GM12878 (cell line): ENCODE results near the gene ZMIZ1. TPM values are rescaled to one million over a fixed set of nuclear protein-coding genes. Genes with fewer than 3 reads are reported as not detected.

Experiments
- ATAC-seq: fragments of 200-7000 bp; cut with Tn5 transposase; 3 replicates; pipeline ENCODE4 v1.9.1; 2020; ENCODE audit warnings: mild to moderate bottlenecking, moderate library complexity
- BruUV-seq: library from RNA; stranded (reverse); fragments of 400-500 nt; replicated peaks from 2 replicates; lab custom pipeline; 2021; lab: Mats Ljungman, UMichigan
- CTCF ChIA-PET: fragments of 300-600 bp; sonication (Branson Sonifier 250); formaldehyde crosslinking; extraction: SDS; loops from one replicate; lab custom pipeline; 2021; ENCODE audit warnings: inconsistent platforms; lab: Yijun Ruan, JAX
- POLR2A ChIA-PET: fragments of 350-600 bp; formaldehyde crosslinking; extraction: SDS; loops from one replicate; lab custom pipeline; 2021; ENCODE audit warnings: inconsistent platforms; lab: Charles Lee
- RAD21 ChIA-PET: fragments of 300-600 bp; sonication (Branson Sonifier 250); formaldehyde crosslinking; loops from one replicate; lab custom pipeline; 2023; ENCODE audit warnings: antibody characterized with exemption; ENCODE audit not compliant: unreplicated experiment; lab: Charles Lee
- SMC1A ChIA-PET: fragments of 300-600 bp; sonication (Branson Sonifier 250); formaldehyde crosslinking; loops from one replicate; lab custom pipeline; 2023; ENCODE audit not compliant: unreplicated experiment, uncharacterized antibody; lab: Charles Lee
- DNase-seq: peaks from one replicate; pipeline ENCODE4 v3.0.0-alpha.2; 2011; ENCODE audit warnings: low read depth, low spot score
- FAIRE-seq: peaks from 3 replicates; lab custom pipeline; 2011; peaks lifted over from hg19 to GRCh38; lab: Jason Lieb, UNC
- H2AFZ ChIP-seq: 2 replicates; pipeline ENCODE4 v1.6.0; 2011; ENCODE audit warnings: low read depth, low read length, control low read depth; ENCODE audit not compliant: control insufficient read depth
- H3K27ac ChIP-seq: 2 replicates; pipeline ENCODE4 v1.5.1; 2011; ENCODE audit warnings: control low read depth; ENCODE audit not compliant: control insufficient read depth, insufficient read depth
- H3K27me3 ChIP-seq, 2 experiments: replicated peaks in 1 of 2; 2 replicates each; pipeline versions ENCODE4 v1.6.0 to v1.6.1; 2011; ENCODE audit warnings: low read length in 1 of 2; ENCODE audit not compliant: control insufficient read depth in 2 of 2, insufficient read depth in 2 of 2
- H3K36me3 ChIP-seq, 2 experiments: 2 replicates each; pipeline ENCODE4 v1.5.1; 2011; ENCODE audit warnings: low read length in 1 of 2; ENCODE audit not compliant: control insufficient read depth in 2 of 2, insufficient read depth in 2 of 2
- H3K4me1 ChIP-seq: 2 replicates; pipeline ENCODE4 v1.6.1; 2011; ENCODE audit warnings: mild to moderate bottlenecking, low read length, moderate library complexity, mixed read lengths; ENCODE audit not compliant: control insufficient read depth, insufficient read depth
- H3K4me2 ChIP-seq: 2 replicates; pipeline ENCODE4 v1.6.0; 2011; ENCODE audit warnings: control low read depth; ENCODE audit not compliant: control insufficient read depth, insufficient read depth
- H3K4me3 ChIP-seq: fragments of 200-600 bp; sonication (generic); 2 replicates; pipeline ENCODE4 v1.5.1; 2016
- H3K79me2 ChIP-seq: 2 replicates; pipeline ENCODE4 v1.6.0; 2011; ENCODE audit warnings: low read length; ENCODE audit not compliant: control insufficient read depth, insufficient read depth
- H3K9ac ChIP-seq: 2 replicates; pipeline ENCODE4 v1.8.0; 2011; ENCODE audit warnings: low read length, control low read depth, mixed read lengths; ENCODE audit not compliant: control insufficient read depth, insufficient read depth
- H3K9me3 ChIP-seq: replicated peaks from 3 replicates; pipeline ENCODE4 v1.5.1; 2011; ENCODE audit warnings: mild to moderate bottlenecking, low read length; ENCODE audit not compliant: control insufficient read depth, insufficient read depth
- H4K20me1 ChIP-seq: 2 replicates; pipeline ENCODE4 v1.6.0; 2011; ENCODE audit not compliant: control insufficient read depth, insufficient read depth
- CREM ChIP-seq: IDR thresholded peaks from 2 replicates; pipeline ENCODE4 v1.6.1; 2014; ENCODE audit warnings: antibody characterized with exemption, low read depth
- IRF5 ChIP-seq: fragments of 450-650 bp; IDR thresholded peaks from 2 replicates; pipeline ENCODE4 v1.6.1; 2017; ENCODE audit warnings: borderline replicate concordance
- JUNB ChIP-seq: IDR thresholded peaks from 2 replicates; pipeline ENCODE4 v1.6.1; 2016; ENCODE audit warnings: antibody characterized with exemption, mild to moderate bottlenecking
- MLLT1 ChIP-seq: fragments of 450-650 bp; IDR thresholded peaks from 2 replicates; pipeline ENCODE4 v1.6.1; 2016; ENCODE audit warnings: mild to moderate bottlenecking
- NFYB ChIP-seq: IDR thresholded peaks from 2 replicates; pipeline ENCODE4 v1.6.1; 2011; ENCODE audit warnings: low read depth, mild to moderate bottlenecking, low read length, improper control_type of control experiment, moderate library complexity; ENCODE audit not compliant: insufficient read depth
- RELB ChIP-seq: fragments of 450-650 bp; IDR thresholded peaks from 2 replicates; pipeline ENCODE4 v1.6.1; 2017; ENCODE audit warnings: low read depth, mild to moderate bottlenecking, moderate library complexity
- SIN3A ChIP-seq: IDR thresholded peaks from 2 replicates; pipeline ENCODE4 v1.6.1; 2012; ENCODE audit warnings: low read depth, low read length, improper control_type of control experiment
- SMARCA5 ChIP-seq: fragments of 450-650 bp; IDR thresholded peaks from 2 replicates; pipeline ENCODE4 v1.6.1; 2017; ENCODE audit warnings: mild to moderate bottlenecking
- SPI1 ChIP-seq: IDR thresholded peaks from 2 replicates; pipeline ENCODE4 v1.6.1; 2011; ENCODE audit warnings: low read depth, mild to moderate bottlenecking, low read length, moderate library complexity, borderline replicate concordance; ENCODE audit not compliant: insufficient read depth
- WGBS: methylation state at CpG from one replicate; pipeline ENCODE4 v1.1.6; 2016; ENCODE audit warnings: low lambda C conversion rate; ENCODE audit not compliant: insufficient replicate concordance, insufficient coverage; ENCODE audit errors: missing lambda C conversion rate; 5-methylcytosine and 5-hydroxymethylcytosine counted together
- in situ Hi-C: fragments of 300-500 bp; cut with MboI; formaldehyde crosslinking; loops from 9 replicates; pipeline ENCODE4 v1.14.3; 2018; ENCODE audit warnings: mixed read lengths
- intact Hi-C: fragments of 100-400 bp; cut with micrococcal nuclease; formaldehyde crosslinking; loops from one replicate; pipeline ENCODE4 v1.14.2; 2022; ENCODE audit not compliant: unreplicated experiment
- polyA plus RNA-seq, 11 experiments: library from polyadenylated mRNA; depleted of rRNA in 4 of 11; unstranded in 6 of 11; stranded (reverse) in 5 of 11; fragments of >200 nt; fragmentation: Nextera tagmentation in 4 of 11; fragmentation: Illumina TruSeq in 1 of 11; extraction: Ambion mirVana in 4 of 11; extraction: Trizol in 1 of 11; gene quantifications; 1 replicate in 1 of 11; 2 replicates in 10 of 11; pipeline versions ENCODE4 v1.2.1 to v1.2.3, GENCODE V29; 2011 to 2016; ENCODE audit warnings: inconsistent platforms in 2 of 11, missing spikeins in 2 of 11, low read depth in 1 of 11
- total RNA-seq, 4 experiments: library from RNA; depleted of rRNA in 3 of 4; stranded (reverse); fragments of >200 nt in 3 of 4; fragmentation: Illumina TruSeq in 1 of 4; extraction: Trizol in 1 of 4; gene quantifications; 2 replicates each; pipeline versions ENCODE4 v1.2.1 to v1.2.3, GENCODE V29; 2013 to 2021
- TF ChIP-seq, protein P1 (sequence below): fragments of 450-650 bp; formaldehyde crosslinking; IDR thresholded peaks from 2 replicates; pipeline ENCODE4 v1.4.0; 2020; ENCODE audit warnings: mild to moderate bottlenecking, moderate library complexity
- TF ChIP-seq, protein P2 (sequence below): IDR thresholded peaks from 2 replicates; pipeline ENCODE4 v1.6.1; 2011; ENCODE audit warnings: borderline replicate concordance, low read depth, mild to moderate bottlenecking, moderate library complexity, low read length; ENCODE audit not compliant: insufficient read depth, poor library complexity, severe bottlenecking

Gene ZMIZ1
- total and polyA plus RNA-seq, 10 of the 15 experiments (the other 5 are each of a cell fraction or from before 2014, with no cell fraction given): 3.1 to 82.3 (median 14.9) TPM

DNA sequence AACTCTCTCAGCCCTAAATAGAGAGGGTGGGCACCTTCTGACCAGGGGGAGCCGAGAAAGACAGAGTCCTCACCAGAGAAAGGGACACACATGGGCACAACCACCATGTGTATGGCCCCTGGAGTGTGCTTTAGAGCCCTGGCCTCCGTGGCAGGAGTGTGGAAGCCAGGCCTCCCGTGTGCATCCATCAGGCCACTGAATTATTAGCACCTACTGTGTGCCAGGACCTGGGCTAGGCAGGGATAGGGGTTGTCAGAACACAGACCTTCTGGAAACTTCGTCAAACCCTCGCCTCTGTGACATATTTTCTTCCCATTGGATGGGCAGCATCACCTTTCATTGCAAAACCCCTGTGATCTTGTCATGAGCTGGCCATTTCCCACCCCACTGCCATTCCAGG lies 78.5 kb downstream of the ZMIZ1 start:
- Histone ChIP-seq H4K20me1 (no peaks in the 10 kb centered on the region), H3K36me3 (no peaks in the 10 kb centered on the region; a peak in 1 of 4 replicates), H3K27me3 (no peaks in the 10 kb centered on the region), H3K4me3 (no peak overlapping the region), H3K4me2 (no peak overlapping the region), H3K27ac (no peak overlapping the region), H3K79me2 (no peaks in the 10 kb centered on the region), H3K9ac (no peak overlapping the region), H3K9me3 (no peaks in the 10 kb centered on the region), H2AFZ (no peak overlapping the region), H3K4me1 (peaks cover 10% of the 10 kb centered on the region)
- POLR2A ChIA-PET: no interaction called here
- no TSS peak for BruUV-seq
- ATAC-seq (no peak), FAIRE-seq (no peak), DNase-seq (no peak)
- TF ChIP-seq, protein P1, sequence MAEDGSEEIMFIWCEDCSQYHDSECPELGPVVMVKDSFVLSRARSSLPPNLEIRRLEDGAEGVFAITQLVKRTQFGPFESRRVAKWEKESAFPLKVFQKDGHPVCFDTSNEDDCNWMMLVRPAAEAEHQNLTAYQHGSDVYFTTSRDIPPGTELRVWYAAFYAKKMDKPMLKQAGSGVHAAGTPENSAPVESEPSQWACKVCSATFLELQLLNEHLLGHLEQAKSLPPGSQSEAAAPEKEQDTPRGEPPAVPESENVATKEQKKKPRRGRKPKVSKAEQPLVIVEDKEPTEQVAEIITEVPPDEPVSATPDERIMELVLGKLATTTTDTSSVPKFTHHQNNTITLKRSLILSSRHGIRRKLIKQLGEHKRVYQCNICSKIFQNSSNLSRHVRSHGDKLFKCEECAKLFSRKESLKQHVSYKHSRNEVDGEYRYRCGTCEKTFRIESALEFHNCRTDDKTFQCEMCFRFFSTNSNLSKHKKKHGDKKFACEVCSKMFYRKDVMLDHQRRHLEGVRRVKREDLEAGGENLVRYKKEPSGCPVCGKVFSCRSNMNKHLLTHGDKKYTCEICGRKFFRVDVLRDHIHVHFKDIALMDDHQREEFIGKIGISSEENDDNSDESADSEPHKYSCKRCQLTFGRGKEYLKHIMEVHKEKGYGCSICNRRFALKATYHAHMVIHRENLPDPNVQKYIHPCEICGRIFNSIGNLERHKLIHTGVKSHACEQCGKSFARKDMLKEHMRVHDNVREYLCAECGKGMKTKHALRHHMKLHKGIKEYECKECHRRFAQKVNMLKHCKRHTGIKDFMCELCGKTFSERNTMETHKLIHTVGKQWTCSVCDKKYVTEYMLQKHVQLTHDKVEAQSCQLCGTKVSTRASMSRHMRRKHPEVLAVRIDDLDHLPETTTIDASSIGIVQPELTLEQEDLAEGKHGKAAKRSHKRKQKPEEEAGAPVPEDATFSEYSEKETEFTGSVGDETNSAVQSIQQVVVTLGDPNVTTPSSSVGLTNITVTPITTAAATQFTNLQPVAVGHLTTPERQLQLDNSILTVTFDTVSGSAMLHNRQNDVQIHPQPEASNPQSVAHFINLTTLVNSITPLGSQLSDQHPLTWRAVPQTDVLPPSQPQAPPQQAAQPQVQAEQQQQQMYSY (CRISPR knock-in tag): no peak
- no peak for TF ChIP-seq NFYB
- no peak for TF ChIP-seq CREM
- no peak for TF ChIP-seq JUNB
- TF ChIP-seq SMARCA5: no peak
- no peak for TF ChIP-seq RELB
- TF ChIP-seq SIN3A: no peak
- no peak for TF ChIP-seq IRF5
- TF ChIP-seq, protein P2, sequence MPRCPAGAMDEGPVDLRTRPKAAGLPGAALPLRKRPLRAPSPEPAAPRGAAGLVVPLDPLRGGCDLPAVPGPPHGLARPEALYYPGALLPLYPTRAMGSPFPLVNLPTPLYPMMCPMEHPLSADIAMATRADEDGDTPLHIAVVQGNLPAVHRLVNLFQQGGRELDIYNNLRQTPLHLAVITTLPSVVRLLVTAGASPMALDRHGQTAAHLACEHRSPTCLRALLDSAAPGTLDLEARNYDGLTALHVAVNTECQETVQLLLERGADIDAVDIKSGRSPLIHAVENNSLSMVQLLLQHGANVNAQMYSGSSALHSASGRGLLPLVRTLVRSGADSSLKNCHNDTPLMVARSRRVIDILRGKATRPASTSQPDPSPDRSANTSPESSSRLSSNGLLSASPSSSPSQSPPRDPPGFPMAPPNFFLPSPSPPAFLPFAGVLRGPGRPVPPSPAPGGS: no peak
- no peak for TF ChIP-seq MLLT1
- no peak for TF ChIP-seq SPI1
- CTCF ChIA-PET: no interaction called here
- intact Hi-C loops (no loop called here), in situ Hi-C loops (no loop called here)
- RAD21 ChIA-PET: no interaction called here
- WGBS: 0% methylated on average over 5 of the region's 5 CpGs
- SMC1A ChIA-PET: no interaction called here
